Rectal smooth muscle tissue (tissue), 1 donor: ENCODE results near the gene VPS26B.

ENCODE experiments used
- H3K27ac ChIP-seq: one replicate; pipeline ENCODE4 v1.7.0; 2013; ENCODE audit warnings: low read depth, low read length, inconsistent platforms
- H3K27me3 ChIP-seq: one replicate; pipeline ENCODE4 v1.7.0; 2013; ENCODE audit warnings: low read length; ENCODE audit not compliant: control insufficient read depth, insufficient read depth
- H3K36me3 ChIP-seq: one replicate; pipeline ENCODE4 v1.7.0; 2013; ENCODE audit warnings: low read length; ENCODE audit not compliant: control insufficient read depth, insufficient read depth
- H3K4me1 ChIP-seq: one replicate; pipeline ENCODE4 v1.7.0; 2013; ENCODE audit warnings: low read length; ENCODE audit not compliant: control insufficient read depth, insufficient read depth
- H3K4me3 ChIP-seq: one replicate; pipeline ENCODE4 v1.7.0; 2013; ENCODE audit warnings: low read length
- H3K9ac ChIP-seq: one replicate; pipeline ENCODE4 v1.7.0; 2013; ENCODE audit warnings: low read length

The VPS26B gene

DNA sequence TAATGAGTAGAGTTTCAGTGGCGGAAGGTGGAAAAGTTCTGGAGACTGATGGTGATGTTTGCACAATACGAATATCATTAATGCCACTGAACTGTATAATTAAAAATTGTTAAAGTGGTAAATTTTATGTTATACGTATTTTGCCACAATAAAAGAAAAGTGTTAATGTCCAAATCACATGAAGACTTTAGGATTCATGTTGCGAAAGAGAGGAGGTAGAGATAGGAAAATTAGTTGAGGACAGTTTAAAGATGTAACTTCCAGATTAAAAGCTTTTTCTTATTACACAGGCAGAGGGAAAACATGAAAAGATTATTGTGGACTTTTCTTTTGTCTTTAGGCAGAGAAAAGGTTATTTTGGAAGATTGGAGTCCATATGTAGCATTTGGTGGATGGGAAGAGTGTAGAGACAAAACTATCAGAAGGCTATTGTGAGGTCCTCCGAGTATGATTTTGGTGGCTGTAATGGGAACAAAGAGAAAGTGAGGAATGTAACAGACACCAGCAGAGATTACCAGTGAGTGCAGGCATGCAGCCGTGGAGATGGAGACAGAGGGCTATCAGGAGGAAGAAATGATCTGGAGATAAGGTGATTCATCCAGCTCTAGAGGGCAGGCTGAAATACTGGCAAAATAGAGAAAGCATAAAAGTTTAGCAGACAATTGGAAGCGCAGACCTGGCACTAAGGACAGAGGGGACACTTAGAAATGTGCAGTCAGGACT is 12.5 kb downstream of the VPS26B start:
- H3K36me3 ChIP-seq: peaks cover 16% of the 10 kb centered on the region

DNA sequence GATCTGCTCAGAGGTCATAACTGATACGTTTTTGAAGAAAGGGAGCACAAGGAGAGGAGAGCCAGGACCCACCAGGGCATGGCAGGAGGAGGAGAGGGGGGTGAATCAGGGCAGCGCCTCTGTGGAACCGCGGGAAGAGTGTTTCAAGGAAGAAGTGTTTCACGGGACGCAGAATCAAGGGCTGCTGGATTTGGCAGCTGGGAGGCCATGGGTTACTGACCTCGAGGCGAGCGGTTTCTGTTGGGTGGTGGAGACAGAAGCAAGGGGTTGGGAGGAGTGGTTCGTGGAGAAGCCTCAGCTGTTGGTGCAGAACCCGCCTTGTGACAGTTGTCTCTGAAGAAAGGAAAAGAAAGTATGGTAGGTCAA is 13.1 kb downstream of the VPS26B start:
- H3K9ac ChIP-seq: no peak overlapping the region
- H3K4me1 ChIP-seq: no peaks in the 10 kb centered on the region
- H3K36me3 ChIP-seq: peaks cover 16% of the 10 kb centered on the region
- H3K4me3 ChIP-seq: no peak overlapping the region
- no peaks in the 10 kb centered on the region for H3K27me3 ChIP-seq
- H3K27ac ChIP-seq: no peak overlapping the region

More for the DNA sequence above, 12.5 kb downstream of the VPS26B start:
- Histone ChIP-seq H3K4me3 (no peak overlapping the region), H3K9ac (no peak overlapping the region), H3K27me3 (no peaks in the 10 kb centered on the region), H3K4me1 (no peaks in the 10 kb centered on the region), H3K27ac (no peak overlapping the region)

DNA sequence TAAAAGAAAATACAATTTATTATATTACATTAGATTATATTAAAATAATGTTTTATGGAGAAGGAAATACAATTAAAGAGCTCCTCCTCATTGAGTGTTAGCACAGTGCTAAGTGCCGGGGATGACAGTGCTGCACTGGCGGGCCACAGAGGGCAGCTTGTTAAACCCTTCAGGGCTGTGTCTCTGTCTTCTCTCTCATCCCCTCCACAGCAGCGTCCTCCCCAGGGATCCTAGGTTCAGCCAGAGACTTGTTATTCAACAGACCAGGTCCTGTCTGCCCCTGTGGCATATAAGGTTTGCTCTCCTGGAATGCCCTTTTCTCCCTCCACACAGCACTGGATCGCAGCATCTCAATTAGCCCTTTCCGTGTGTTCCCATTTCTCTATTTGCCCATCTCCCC is 14.5 kb downstream of the VPS26B start:
- H3K36me3 ChIP-seq: peaks cover 16% of the 10 kb centered on the region

DNA sequence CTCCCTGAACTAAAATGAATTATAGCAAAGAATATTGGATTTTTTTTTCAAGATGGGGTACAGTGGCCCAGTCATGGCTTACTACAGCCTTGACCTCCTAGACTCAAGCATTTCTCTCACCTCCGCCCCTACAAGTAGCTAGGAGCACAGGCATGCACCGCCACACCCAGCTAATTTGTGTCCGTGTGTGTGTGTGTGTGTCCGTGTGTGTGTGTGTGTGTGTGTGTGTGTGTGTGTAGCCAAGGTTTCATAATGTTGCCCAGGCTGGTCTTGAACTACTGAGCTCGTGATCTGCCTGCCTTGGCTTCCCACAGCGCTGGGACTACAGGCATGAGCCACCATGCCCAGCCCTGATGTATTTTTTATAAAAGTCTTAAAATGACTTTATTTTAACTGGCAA is 16.1 kb downstream of the VPS26B start:
- H3K4me3 ChIP-seq: no peak overlapping the region
- H3K36me3 ChIP-seq: peaks cover 22% of the 10 kb centered on the region
- no peak overlapping the region for H3K27ac ChIP-seq
- no peaks in the 10 kb centered on the region for H3K4me1 ChIP-seq
- no peaks in the 10 kb centered on the region for H3K27me3 ChIP-seq
- H3K9ac ChIP-seq: no peak overlapping the region

More for the DNA sequence above, 14.5 kb downstream of the VPS26B start:
- Histone ChIP-seq H3K27ac (no peak overlapping the region), H3K27me3 (no peaks in the 10 kb centered on the region), H3K4me1 (no peaks in the 10 kb centered on the region), H3K9ac (no peak overlapping the region), H3K4me3 (no peak overlapping the region)

DNA sequence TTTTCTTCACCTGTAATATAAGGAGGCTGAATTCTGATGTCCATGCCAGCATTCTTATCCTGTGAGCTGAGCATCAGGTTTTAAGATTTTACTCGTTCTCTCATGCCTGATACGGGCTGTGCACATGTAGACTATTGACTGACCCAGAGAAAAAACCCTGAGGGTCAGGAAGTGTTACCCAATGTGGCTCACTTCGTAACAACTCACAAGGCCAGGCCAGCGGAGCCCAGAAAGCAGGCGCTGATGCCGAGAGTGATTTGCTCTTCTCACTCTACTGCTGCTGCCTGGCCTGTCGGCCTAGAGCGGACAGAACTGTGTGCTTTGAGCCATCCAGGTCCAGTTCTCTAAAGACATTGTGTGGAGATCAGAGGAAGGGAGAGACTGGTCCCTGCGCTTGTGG is 17.9 kb downstream of the VPS26B start:
- no peaks in the 10 kb centered on the region for H3K4me1 ChIP-seq
- H3K4me3 ChIP-seq: no peak overlapping the region
- H3K9ac ChIP-seq: no peak overlapping the region
- no peaks in the 10 kb centered on the region for H3K27me3 ChIP-seq
- peaks cover 31% of the 10 kb centered on the region for H3K36me3 ChIP-seq
- H3K27ac ChIP-seq: no peak overlapping the region

DNA sequence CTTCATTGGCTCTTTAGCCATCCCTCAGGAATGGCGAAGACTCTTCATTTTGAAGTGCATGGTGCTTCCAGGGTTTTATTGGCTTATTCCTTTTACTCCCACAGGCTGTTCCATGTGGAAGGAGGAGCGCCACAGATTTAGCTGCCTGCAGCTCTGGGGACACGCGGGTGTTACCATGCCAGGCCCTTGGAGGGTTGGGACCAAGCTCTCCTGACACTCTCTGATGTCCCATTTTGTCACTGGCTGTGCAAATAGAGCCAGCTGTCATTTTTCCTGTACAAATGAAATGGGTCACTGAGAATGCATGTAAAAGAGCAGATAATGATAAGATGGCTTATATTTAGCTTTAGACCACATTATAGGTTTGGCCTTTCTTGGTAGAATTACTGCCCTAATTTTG is 19.4 kb downstream of the VPS26B start:
- H3K4me3 ChIP-seq: no peak overlapping the region
- H3K27ac ChIP-seq: no peak overlapping the region
- H3K27me3 ChIP-seq: no peaks in the 10 kb centered on the region
- H3K36me3 ChIP-seq: peaks cover 41% of the 10 kb centered on the region
- H3K4me1 ChIP-seq: no peaks in the 10 kb centered on the region
- H3K9ac ChIP-seq: no peak overlapping the region

DNA sequence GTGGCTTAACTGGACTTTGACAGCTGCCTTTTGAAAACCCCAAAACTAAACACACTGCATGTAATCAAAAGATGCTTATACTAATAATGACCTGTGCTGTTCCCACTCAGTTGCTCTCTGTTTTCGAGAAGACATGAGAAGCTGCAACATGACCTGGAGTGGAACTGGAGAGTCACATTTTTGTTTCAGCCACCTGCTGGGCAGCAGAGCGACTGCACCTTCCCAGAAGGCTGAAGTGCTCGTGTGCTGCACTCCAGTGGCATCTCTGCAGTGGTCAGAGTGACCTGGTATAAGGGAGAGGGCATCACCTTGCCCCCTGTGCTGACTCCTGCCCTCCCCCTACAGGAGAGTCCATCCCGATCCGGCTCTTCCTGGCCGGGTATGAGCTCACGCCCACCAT is 20.1 kb downstream of the VPS26B start:
- no peak overlapping the region for H3K27ac ChIP-seq
- peaks cover 38% of the 10 kb centered on the region for H3K36me3 ChIP-seq

DNA sequence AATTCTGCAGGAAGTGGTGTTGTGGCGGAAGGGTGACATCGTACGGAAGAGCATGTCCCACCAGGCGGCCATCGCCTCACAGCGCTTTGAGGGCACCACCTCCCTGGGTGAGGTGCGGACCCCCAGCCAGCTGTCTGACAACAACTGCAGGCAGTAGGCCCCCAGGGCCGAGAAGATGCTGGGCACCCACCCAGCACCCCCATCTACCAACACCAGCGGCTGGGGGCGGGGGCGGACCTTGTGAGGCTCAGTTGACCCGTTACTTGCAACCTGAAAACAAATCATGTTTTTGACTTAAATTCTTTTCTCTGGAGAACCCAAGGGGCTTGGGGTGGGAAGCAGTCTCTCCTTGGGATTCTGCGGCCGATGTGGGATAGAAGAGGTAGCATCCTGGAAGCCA is 21.0 kb downstream of the VPS26B start:
- H3K27ac ChIP-seq: no peak overlapping the region
- no peak overlapping the region for H3K4me3 ChIP-seq
- H3K36me3 ChIP-seq: peaks cover 41% of the 10 kb centered on the region
- H3K27me3 ChIP-seq: no peaks in the 10 kb centered on the region
- H3K9ac ChIP-seq: no peak overlapping the region
- H3K4me1 ChIP-seq: no peaks in the 10 kb centered on the region

More for the DNA sequence above, 20.1 kb downstream of the VPS26B start:
- no peak overlapping the region for H3K9ac ChIP-seq
- H3K4me1 ChIP-seq: no peaks in the 10 kb centered on the region
- no peak overlapping the region for H3K4me3 ChIP-seq
- H3K27me3 ChIP-seq: no peaks in the 10 kb centered on the region

DNA sequence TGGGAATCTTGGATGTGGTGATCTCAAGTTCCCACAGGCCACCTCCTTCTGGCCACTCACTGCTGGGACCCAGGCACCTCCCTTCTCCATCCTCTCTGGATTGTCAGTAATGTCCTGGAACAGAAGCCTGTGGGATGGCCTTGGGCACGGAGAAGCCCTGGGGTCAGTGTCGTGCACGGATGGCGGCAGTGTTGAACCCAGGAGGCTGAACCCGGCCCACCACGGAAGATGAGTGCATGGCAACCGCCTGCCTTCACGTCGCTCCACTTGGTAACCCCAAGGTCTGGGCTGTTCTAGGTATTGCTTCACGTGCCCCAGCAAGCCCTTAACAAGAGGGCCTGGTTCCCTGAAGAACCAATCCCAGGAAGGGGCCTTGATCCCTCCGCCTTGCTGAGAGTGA is 21.6 kb downstream of the VPS26B start:
- H3K4me1 ChIP-seq: no peaks in the 10 kb centered on the region
- H3K4me3 ChIP-seq: no peak overlapping the region
- no peak overlapping the region for H3K9ac ChIP-seq
- no peak overlapping the region for H3K27ac ChIP-seq
- H3K36me3 ChIP-seq: peaks cover 44% of the 10 kb centered on the region
- no peaks in the 10 kb centered on the region for H3K27me3 ChIP-seq

DNA sequence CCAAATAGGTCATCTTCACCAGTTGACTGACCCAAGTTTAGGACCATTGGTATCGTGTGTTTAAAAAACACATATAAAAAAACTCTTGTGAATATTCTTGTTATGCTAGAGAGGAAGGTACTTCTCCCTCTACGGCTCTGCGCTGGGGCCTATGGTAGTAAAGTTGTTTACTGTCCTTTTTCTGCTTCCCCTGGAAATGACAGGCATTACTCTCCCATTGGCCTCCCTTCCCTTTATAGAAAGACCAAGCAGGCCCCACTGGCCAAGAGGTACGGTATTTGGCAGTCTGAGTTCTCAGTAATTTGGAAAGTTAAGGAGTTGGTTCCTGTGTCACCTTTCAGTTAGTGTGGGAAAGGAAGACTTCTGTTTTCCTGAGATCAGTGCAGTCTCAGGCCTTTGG is 22.2 kb downstream of the VPS26B start:
- Histone ChIP-seq H3K36me3 (peaks cover 44% of the 10 kb centered on the region), H3K4me3 (no peak overlapping the region), H3K27me3 (no peaks in the 10 kb centered on the region), H3K4me1 (no peaks in the 10 kb centered on the region), H3K9ac (no peak overlapping the region), H3K27ac (no peak overlapping the region)

DNA sequence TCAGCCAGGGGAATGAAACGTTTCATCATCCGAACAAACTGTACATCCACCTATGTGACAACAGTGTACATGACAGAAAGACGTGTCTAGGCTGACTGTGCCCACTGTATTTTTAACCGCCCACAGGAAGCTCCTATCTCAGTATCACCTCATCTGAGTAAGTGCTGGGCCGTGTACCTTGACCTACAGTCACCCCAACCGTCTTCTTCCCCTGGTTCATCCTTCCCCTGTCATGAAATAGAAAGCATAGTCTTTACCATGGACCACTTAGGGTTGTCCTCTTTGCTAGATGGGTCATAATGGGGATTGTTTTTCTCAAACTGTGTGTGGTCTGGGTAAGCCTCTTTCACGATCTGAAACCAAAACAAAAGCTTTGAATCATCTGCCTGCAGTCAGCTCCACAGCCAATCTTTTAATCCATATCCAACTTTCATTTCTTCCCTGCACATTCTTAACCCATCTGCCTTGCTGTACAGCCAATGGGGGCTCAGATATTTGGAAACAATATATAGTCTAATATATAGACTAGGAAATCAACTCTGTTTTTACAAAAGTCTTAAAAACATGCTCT is 24.5 kb downstream of the VPS26B start:
- no peak overlapping the region for H3K4me3 ChIP-seq
- H3K4me1 ChIP-seq: peaks cover 10% of the 10 kb centered on the region
- H3K27me3 ChIP-seq: no peaks in the 10 kb centered on the region
- no peak overlapping the region for H3K9ac ChIP-seq
- no peak overlapping the region for H3K27ac ChIP-seq
- H3K36me3 ChIP-seq: peaks cover 44% of the 10 kb centered on the region

DNA sequence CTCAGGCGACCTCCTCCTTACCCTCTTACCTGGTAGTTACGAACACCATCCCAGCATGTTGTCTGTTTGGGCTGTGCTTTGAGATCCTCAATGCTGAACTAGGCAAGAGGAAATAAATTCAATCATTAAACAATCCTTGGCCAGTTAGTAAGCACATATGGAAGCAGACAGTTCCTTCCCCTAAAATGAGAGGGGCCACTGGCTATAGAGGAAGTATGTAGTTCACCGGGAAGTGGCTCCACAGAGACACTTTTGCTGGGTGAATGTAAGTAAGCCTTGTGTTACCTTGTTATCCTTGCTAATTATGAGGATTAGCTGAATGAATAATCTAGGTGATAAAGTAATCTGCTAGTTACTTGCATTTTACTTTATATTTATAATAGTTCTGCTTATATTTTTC is 25.8 kb downstream of the VPS26B start:
- H3K4me3 ChIP-seq: no peak overlapping the region
- H3K36me3 ChIP-seq: peaks cover 34% of the 10 kb centered on the region
- H3K27ac ChIP-seq: no peak overlapping the region

DNA sequence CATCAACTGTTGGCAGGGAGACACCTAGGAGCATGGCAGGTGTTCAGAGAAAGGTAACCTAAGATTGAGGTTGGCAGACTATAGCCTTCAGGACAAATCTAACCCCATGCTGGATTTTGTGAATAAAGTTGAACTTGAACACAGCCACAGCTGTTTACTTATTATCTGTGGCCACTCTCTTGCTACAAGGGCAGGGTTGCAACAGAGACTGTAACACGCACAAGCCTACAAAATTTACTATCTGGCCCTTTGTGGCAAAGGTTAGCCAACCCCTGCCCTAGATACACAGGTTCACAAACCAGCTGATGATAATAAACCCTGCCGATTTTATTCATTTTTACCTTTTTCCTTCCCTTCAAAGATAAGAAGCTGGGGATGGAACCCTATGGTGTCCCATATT is 26.2 kb downstream of the VPS26B start:
- no peak overlapping the region for H3K9ac ChIP-seq
- no peak overlapping the region for H3K27ac ChIP-seq
- peaks cover 10% of the 10 kb centered on the region for H3K4me1 ChIP-seq
- H3K27me3 ChIP-seq: no peaks in the 10 kb centered on the region
- H3K36me3 ChIP-seq: peaks cover 31% of the 10 kb centered on the region
- no peak overlapping the region for H3K4me3 ChIP-seq

More for the DNA sequence above, 25.8 kb downstream of the VPS26B start:
- Histone ChIP-seq H3K9ac (no peak overlapping the region), H3K4me1 (peaks cover 10% of the 10 kb centered on the region), H3K27me3 (no peaks in the 10 kb centered on the region)
